BLaER1 (cell line): ENCODE results near the gene CD99L2.
"Not testable (repeated sequence)": the region's sequence is repeated elsewhere in the genome, so short reads cannot be mapped to it uniquely, and the experiment has no call there.

Experiments
- H3K27ac ChIP-seq: shearing (Covaris generic); formaldehyde crosslinking; 2 replicates; pipeline ENCODE4 v1.8.1; 2022
- H3K27me3 ChIP-seq: shearing (Covaris generic); formaldehyde crosslinking; 2 replicates; pipeline ENCODE4 v1.8.1; 2022
- H3K36me3 ChIP-seq: shearing (Covaris generic); formaldehyde crosslinking; 2 replicates; pipeline ENCODE4 v1.8.1; 2022
- H3K4me1 ChIP-seq: shearing (Covaris generic); formaldehyde crosslinking; 2 replicates; pipeline ENCODE4 v1.8.1; 2022
- H3K4me2 ChIP-seq: shearing (Covaris generic); formaldehyde crosslinking; 2 replicates; pipeline ENCODE4 v1.8.1; 2022
- H3K4me3 ChIP-seq: shearing (Covaris generic); formaldehyde crosslinking; 2 replicates; pipeline ENCODE4 v1.8.1; 2022
- H3K9ac ChIP-seq: shearing (Covaris generic); formaldehyde crosslinking; 2 replicates; pipeline ENCODE4 v1.8.1; 2022
- H3K9me3 ChIP-seq: shearing (Covaris generic); formaldehyde crosslinking; 2 replicates; pipeline ENCODE4 v1.8.1; 2022
- H4K20me1 ChIP-seq: shearing (Covaris generic); formaldehyde crosslinking; 2 replicates; pipeline ENCODE4 v1.8.1; 2022
- Cebpa-rat ChIP-seq: shearing (Covaris generic); IDR thresholded peaks from 2 replicates; pipeline ENCODE4 v1.8.1; 2022

Gene CD99L2

GRCh38 chrX:150879855-150880807, 18.3 kb downstream of the CD99L2 start:
- no peaks in the 10 kb centered on the region for H4K20me1 ChIP-seq
- no peaks in the 10 kb centered on the region for H3K4me1 ChIP-seq
- no peak overlapping the region for H3K27ac ChIP-seq
- H3K4me2 ChIP-seq = no peak overlapping the region
- no peak for TF ChIP-seq Cebpa-rat
- H3K9ac ChIP-seq = no peak overlapping the region
- H3K4me3 ChIP-seq = no peak overlapping the region
- H3K36me3 ChIP-seq = no peaks in the 10 kb centered on the region
- H3K27me3 ChIP-seq = no peaks in the 10 kb centered on the region
- peaks cover 8% of the 10 kb centered on the region for H3K9me3 ChIP-seq

GRCh38 chrX:150875621-150876020, 22.8 kb downstream of the CD99L2 start:
- not testable (repeated sequence) for H4K20me1 ChIP-seq, H3K27ac ChIP-seq, H3K4me1 ChIP-seq, H3K4me3 ChIP-seq, H3K9ac ChIP-seq, H3K27me3 ChIP-seq, H3K9me3 ChIP-seq, H3K36me3 ChIP-seq, H3K4me2 ChIP-seq

GRCh38 chrX:150874448-150874847, 24.0 kb downstream of the CD99L2 start:
- Histone ChIP-seq H3K4me2 (no peak overlapping the region), H3K4me3 (no peak overlapping the region), H4K20me1 (no peaks in the 10 kb centered on the region), H3K4me1 (no peaks in the 10 kb centered on the region), H3K27me3 (no peaks in the 10 kb centered on the region), H3K9ac (no peak overlapping the region), H3K27ac (no peak overlapping the region), H3K9me3 (peaks cover 8% of the 10 kb centered on the region), H3K36me3 (no peaks in the 10 kb centered on the region)
- TF ChIP-seq Cebpa-rat = no peak

GRCh38 chrX:150873616-150874015, 24.9 kb downstream of the CD99L2 start:
- no peak overlapping the region for H3K27ac ChIP-seq
- no peaks in the 10 kb centered on the region for H3K36me3 ChIP-seq
- TF ChIP-seq Cebpa-rat = no peak
- no peak overlapping the region for H3K4me3 ChIP-seq
- no peaks in the 10 kb centered on the region for H3K4me1 ChIP-seq
- H4K20me1 ChIP-seq = no peaks in the 10 kb centered on the region
- peaks cover 8% of the 10 kb centered on the region for H3K9me3 ChIP-seq
- H3K4me2 ChIP-seq = no peak overlapping the region
- H3K27me3 ChIP-seq = no peaks in the 10 kb centered on the region
- H3K9ac ChIP-seq = no peak overlapping the region

- no peak overlapping the region for H3K4me3 ChIP-seq
- H3K27ac ChIP-seq = no peak overlapping the region
- H3K4me2 ChIP-seq = no peak overlapping the region
- no peak overlapping the region for H3K9ac ChIP-seq
- no peaks in the 10 kb centered on the region for H3K4me1 ChIP-seq
- H3K9me3 ChIP-seq = peaks cover 8% of the 10 kb centered on the region
- H3K36me3 ChIP-seq = no peaks in the 10 kb centered on the region
- no peak for TF ChIP-seq Cebpa-rat
- H3K27me3 ChIP-seq = no peaks in the 10 kb centered on the region
- H4K20me1 ChIP-seq = no peaks in the 10 kb centered on the region
These were observed 25.6 kb downstream of the CD99L2 start for GRCh38 chrX:150872773-150873336.

- Histone ChIP-seq H3K4me3 (no peak overlapping the region), H3K27me3 (no peaks in the 10 kb centered on the region), H3K36me3 (no peaks in the 10 kb centered on the region), H3K4me1 (no peaks in the 10 kb centered on the region), H3K9ac (no peak overlapping the region), H3K27ac (no peak overlapping the region), H3K9me3 (peaks cover 8% of the 10 kb centered on the region), H3K4me2 (no peak overlapping the region), H4K20me1 (no peaks in the 10 kb centered on the region)
- no peak for TF ChIP-seq Cebpa-rat
These were observed 27.1 kb downstream of the CD99L2 start for GRCh38 chrX:150871341-150871811.

- no peaks in the 10 kb centered on the region for H3K36me3 ChIP-seq
- H4K20me1 ChIP-seq = no peaks in the 10 kb centered on the region
- no peaks in the 10 kb centered on the region for H3K27me3 ChIP-seq
- no peak overlapping the region for H3K4me3 ChIP-seq
- no peak overlapping the region for H3K4me2 ChIP-seq
- peaks cover 5% of the 10 kb centered on the region for H3K9me3 ChIP-seq
- no peak overlapping the region for H3K27ac ChIP-seq
- H3K4me1 ChIP-seq = no peaks in the 10 kb centered on the region
- no peak for TF ChIP-seq Cebpa-rat
- H3K9ac ChIP-seq = no peak overlapping the region
These were observed 27.8 kb downstream of the CD99L2 start for GRCh38 chrX:150870487-150871340.

GRCh38 chrX:150870029-150870428, 28.4 kb downstream of the CD99L2 start:
- no peak for TF ChIP-seq Cebpa-rat
- no peaks in the 10 kb centered on the region for H3K27me3 ChIP-seq
- H3K4me3 ChIP-seq = no peak overlapping the region
- H3K4me1 ChIP-seq = no peaks in the 10 kb centered on the region
- no peak overlapping the region for H3K9ac ChIP-seq
- H4K20me1 ChIP-seq = no peaks in the 10 kb centered on the region
- no peaks in the 10 kb centered on the region for H3K36me3 ChIP-seq
- H3K9me3 ChIP-seq = no peaks in the 10 kb centered on the region
- H3K4me2 ChIP-seq = no peak overlapping the region
- no peak overlapping the region for H3K27ac ChIP-seq

- no peaks in the 10 kb centered on the region for H4K20me1 ChIP-seq
These were observed 29.0 kb downstream of the CD99L2 start for GRCh38 chrX:150869450-150869849.

GRCh38 chrX:150868625-150869024, 29.8 kb downstream of the CD99L2 start:
- Histone ChIP-seq H3K4me2 (no peak overlapping the region), H3K27me3 (no peaks in the 10 kb centered on the region), H3K9ac (no peak overlapping the region), H3K9me3 (no peaks in the 10 kb centered on the region), H3K27ac (no peak overlapping the region), H3K4me1 (no peaks in the 10 kb centered on the region), H4K20me1 (no peaks in the 10 kb centered on the region), H3K36me3 (no peaks in the 10 kb centered on the region), H3K4me3 (no peak overlapping the region)
- no peak for TF ChIP-seq Cebpa-rat

More at GRCh38 chrX:150869450-150869849, 29.0 kb downstream of the CD99L2 start:
- H3K27me3 ChIP-seq = no peaks in the 10 kb centered on the region
- H3K4me1 ChIP-seq = no peaks in the 10 kb centered on the region
- H3K36me3 ChIP-seq = no peaks in the 10 kb centered on the region
- no peak overlapping the region for H3K9ac ChIP-seq
- no peak overlapping the region for H3K4me3 ChIP-seq
- TF ChIP-seq Cebpa-rat = no peak
- H3K27ac ChIP-seq = no peak overlapping the region
- no peak overlapping the region for H3K4me2 ChIP-seq
- H3K9me3 ChIP-seq = no peaks in the 10 kb centered on the region
